ENCODE data around the gene SCN2A.

The SCN2A gene

DNA sequence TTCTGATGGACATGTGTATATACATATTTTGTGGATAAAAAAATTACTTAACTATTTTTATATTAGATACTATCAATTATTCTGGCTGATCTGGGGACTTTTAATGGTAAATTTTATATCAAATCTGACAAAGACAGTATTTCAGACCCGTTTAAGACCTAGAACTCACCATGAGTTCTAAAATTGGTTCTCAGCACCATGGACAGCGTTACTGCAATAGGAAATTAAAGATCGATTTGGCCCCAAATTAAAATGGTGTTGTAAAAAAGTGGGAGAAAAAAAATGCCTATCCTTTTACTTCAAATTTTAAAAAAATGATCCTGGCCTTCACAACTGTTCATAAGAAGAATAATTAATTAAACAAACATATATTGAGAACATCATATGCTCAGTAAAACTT is 919 bp upstream of the SCN2A start:
- Histone ChIP-seq H3K9me3 (ENCODE audit: severe bottlenecking) (no peaks in the 10 kb centered on the region), H3K4me3 (ENCODE audit: low read depth, low read length) (no peak overlapping the region), H3K27me3 (ENCODE audit: insufficient read depth, low read depth, severe bottlenecking) (no peaks in the 10 kb centered on the region), H3K36me3 (no peaks in the 10 kb centered on the region), H3K27ac (no peak overlapping the region)
- no peak for DNase-seq
- TF ChIP-seq, protein P1, sequence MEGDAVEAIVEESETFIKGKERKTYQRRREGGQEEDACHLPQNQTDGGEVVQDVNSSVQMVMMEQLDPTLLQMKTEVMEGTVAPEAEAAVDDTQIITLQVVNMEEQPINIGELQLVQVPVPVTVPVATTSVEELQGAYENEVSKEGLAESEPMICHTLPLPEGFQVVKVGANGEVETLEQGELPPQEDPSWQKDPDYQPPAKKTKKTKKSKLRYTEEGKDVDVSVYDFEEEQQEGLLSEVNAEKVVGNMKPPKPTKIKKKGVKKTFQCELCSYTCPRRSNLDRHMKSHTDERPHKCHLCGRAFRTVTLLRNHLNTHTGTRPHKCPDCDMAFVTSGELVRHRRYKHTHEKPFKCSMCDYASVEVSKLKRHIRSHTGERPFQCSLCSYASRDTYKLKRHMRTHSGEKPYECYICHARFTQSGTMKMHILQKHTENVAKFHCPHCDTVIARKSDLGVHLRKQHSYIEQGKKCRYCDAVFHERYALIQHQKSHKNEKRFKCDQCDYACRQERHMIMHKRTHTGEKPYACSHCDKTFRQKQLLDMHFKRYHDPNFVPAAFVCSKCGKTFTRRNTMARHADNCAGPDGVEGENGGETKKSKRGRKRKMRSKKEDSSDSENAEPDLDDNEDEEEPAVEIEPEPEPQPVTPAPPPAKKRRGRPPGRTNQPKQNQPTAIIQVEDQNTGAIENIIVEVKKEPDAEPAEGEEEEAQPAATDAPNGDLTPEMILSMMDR (IDR thresholded peaks at IDR 0.05; ENCODE audit: low read depth, low read length), result no peak

DNA sequence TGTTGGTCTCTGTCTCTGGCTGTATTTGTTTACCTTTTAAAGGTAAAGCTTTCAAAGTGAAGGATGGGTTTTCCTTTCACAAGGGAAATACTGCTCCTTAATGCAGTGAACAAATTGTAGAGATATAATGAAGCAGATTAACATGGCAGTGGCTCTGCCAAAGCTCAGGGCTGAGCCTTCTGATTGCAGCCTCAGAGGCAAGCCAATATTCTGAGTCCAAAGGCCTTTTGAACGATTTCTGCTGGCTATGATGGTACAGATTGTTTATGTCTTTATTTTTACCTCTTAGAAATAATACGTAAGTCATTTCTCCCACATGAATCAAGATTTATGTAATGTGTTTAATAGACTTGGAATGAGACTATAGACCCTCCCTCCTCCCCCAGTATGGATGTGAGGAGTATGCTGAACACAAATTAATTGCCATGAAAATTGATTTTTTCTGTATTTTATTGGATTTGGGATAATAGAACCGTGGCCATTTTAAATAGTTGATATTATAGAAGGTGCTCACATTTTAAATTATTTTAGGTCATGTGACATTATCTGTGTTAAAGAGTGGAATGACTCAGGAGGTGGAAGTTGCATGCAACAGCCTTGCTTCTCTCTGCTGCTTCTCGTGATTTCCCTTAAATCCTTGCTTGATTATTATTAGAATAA is 772 bp downstream of the SCN2A start:
- DNase-seq, result no peak
- TF ChIP-seq, protein P1 (IDR thresholded peaks at IDR 0.05; ENCODE audit: low read depth, low read length), result no peak
- Histone ChIP-seq H3K27ac (no peak overlapping the region), H3K9me3 (ENCODE audit: severe bottlenecking) (no peaks in the 10 kb centered on the region), H3K4me3 (ENCODE audit: low read depth, low read length) (no peak overlapping the region), H3K36me3 (no peaks in the 10 kb centered on the region), H3K27me3 (ENCODE audit: insufficient read depth, low read depth, severe bottlenecking) (no peaks in the 10 kb centered on the region)

GRCh38 chr2:165240916-165241315 is 1.7 kb downstream of the SCN2A start:
- TF ChIP-seq, protein P1 (IDR thresholded peaks at IDR 0.05; ENCODE audit: low read depth, low read length), result no peak
- no peaks in the 10 kb centered on the region for H3K9me3 ChIP-seq (ENCODE audit: severe bottlenecking)
- no peak for DNase-seq
- no peak overlapping the region for H3K4me3 ChIP-seq (ENCODE audit: low read depth, low read length)
- no peaks in the 10 kb centered on the region for H3K27me3 ChIP-seq (ENCODE audit: insufficient read depth, low read depth, severe bottlenecking)
- H3K27ac ChIP-seq, result no peak overlapping the region
- no peaks in the 10 kb centered on the region for H3K36me3 ChIP-seq

GRCh38 chr2:165245081-165245793 is 6.0 kb downstream of the SCN2A start:
- H3K9me3 ChIP-seq (ENCODE audit: severe bottlenecking), result no peaks in the 10 kb centered on the region
- TF ChIP-seq, protein P1 (IDR thresholded peaks at IDR 0.05; ENCODE audit: low read depth, low read length), result no peak
- H3K36me3 ChIP-seq, result no peaks in the 10 kb centered on the region
- no peak for DNase-seq
- H3K4me3 ChIP-seq (ENCODE audit: low read depth, low read length), result no peak overlapping the region
- no peaks in the 10 kb centered on the region for H3K27me3 ChIP-seq (ENCODE audit: insufficient read depth, low read depth, severe bottlenecking)
- no peak overlapping the region for H3K27ac ChIP-seq

- Histone ChIP-seq H3K27ac (no peak overlapping the region), H3K27me3 (ENCODE audit: insufficient read depth, low read depth, severe bottlenecking) (no peaks in the 10 kb centered on the region), H3K4me3 (ENCODE audit: low read depth, low read length) (no peak overlapping the region), H3K9me3 (ENCODE audit: severe bottlenecking) (no peaks in the 10 kb centered on the region), H3K36me3 (no peaks in the 10 kb centered on the region)
- TF ChIP-seq, protein P1 (IDR thresholded peaks at IDR 0.05; ENCODE audit: low read depth, low read length), result no peak
- no peak for DNase-seq
These were observed 9.0 kb downstream of the SCN2A start for GRCh38 chr2:165248238-165248637.

All from WERI-Rb-1 (cell line).